NCI-H446 (cell line): ENCODE results near the gene SARNP.

Experiments used
- DNase-seq, 2 experiments: peaks; one replicate each; lab custom pipeline; 2025; lab: John Stamatoyannopoulos, UW

The SARNP gene

GRCh38 chr12:55742719-55743405 lies 74.7 kb downstream of the SARNP start, which contains the start of gene GDF11:
Gene GDF11, plus strand, starts transcription at chr12:55743122. Its CDS starts 195 bp downstream, at chr12:55743317.
- peak; percentile 63 to 84 for DNase-seq

DNA sequence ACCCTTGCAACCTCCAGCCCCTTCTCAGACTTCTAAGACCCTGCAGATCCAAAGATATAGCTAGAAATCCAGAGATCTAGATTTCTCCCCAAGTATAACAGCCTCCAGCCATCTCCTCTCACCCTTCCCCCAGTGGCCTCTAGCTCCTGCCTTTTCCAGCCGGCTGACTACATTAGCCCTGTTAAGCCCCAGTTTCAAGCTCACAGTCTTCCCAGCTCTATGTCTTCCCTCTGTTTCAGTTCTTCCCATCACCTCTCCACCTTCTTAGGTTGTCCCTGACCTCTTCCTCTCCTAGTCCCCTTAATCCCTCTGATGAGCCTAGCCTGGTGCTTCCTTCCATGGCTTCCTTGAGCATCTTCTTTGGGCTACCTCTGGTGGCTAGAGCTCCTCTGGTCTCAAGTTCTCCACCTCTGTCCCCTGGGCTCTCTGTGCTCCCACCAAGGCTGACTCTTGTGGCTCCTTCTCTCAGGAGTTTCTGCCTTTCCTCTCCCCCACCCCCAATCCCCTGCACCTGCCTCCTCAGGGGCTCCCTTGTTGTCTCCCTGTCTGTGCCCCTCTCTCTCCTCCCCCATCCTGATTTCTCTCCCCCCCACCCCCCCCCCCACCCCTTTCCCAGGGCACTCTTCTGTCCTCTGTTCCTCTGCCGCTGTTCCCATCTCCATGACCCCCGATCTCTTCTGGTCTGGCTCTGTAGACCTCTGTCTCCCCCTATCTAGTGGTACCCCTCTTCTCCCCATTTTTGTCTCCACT lies 75.4 kb downstream of the SARNP start:
- no peak for DNase-seq

GRCh38 chr12:55739025-55739378 lies 78.5 kb downstream of the SARNP start:
- no peak for DNase-seq

- DNase-seq: peak; percentile 84 to 92
These were observed 79.2 kb downstream of the SARNP start for GRCh38 chr12:55738123-55739024.

GRCh38 chr12:55737581-55738122 lies 79.9 kb downstream of the SARNP start:
- DNase-seq: no peak

GRCh38 chr12:55736780-55737580 lies 80.5 kb downstream of the SARNP start:
- DNase-seq: peak; percentile 13 to 77

DNA sequence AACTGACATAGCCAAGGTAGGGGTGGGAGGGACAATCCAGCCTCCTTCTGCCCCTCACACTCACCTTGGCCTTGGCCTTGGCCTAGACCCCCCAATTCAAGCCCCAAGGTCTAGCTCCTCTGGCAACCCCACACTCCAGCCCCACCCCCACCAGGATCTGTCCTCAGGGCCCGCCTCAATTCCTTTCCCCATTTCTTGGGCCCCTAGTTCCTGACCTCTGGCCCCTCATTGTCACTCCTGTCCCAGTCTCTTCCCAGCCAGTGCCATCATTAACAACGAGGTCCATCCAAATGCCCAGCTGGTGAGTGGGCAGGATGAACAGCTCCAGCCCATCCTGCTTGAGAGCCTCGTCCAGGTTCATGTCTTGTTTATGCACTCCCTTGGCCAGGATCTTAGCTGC lies 81.4 kb downstream of the SARNP start:
- DNase-seq: no peak

DNA sequence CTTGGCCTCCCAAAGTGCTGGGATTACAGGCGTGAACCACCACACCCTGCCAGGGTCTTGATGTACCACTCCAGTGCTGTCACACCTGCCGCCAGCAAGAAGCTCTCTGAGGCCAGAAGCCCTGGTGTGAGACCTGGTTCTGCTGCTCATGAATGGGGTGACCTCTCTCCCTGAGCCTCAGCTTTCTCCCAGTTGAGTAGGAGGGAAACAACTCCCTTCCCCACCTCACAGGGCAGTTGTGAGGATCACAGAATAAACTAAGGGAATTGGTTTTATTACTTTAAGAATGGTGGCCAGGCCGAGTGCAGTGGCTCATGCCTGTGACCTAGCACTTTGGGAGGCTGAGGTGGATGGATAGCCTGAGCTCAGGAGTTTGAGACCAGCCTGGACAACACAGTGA lies 82.9 kb downstream of the SARNP start:
- no peak for DNase-seq

GRCh38 chr12:55733858-55734257 lies 83.7 kb downstream of the SARNP start:
- no peak for DNase-seq

DNA sequence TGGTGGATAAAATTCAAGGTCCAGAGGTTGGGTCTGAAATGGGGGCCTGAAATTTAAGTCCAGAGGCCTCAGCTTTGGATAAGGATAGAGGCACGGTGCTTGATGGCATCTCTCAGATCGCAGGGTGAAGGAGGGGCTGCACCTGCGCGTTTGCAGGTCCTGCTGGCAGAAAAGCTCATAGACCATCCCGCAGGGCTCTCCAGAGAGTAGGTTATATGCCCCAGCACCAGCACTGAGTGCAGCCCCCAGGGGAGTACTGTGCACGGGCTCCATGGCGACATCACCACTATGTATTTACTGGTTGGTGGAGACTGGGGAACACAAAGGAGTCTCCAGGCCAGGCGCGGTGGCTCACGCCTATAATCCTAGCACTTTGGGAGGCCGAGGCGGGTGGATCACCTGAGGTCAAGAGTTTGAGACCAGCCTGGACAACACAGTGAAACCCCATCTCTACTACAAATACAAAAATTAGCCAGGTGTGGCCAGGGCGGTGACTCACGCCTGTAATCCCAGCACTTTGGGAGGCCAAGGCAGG lies 84.4 kb downstream of the SARNP start:
- no peak for DNase-seq

- DNase-seq: no peak
These were observed 85.2 kb downstream of the SARNP start for GRCh38 chr12:55732288-55732687.

- DNase-seq: no peak
These were observed 87.4 kb downstream of the SARNP start for GRCh38 chr12:55729819-55730818.

DNA sequence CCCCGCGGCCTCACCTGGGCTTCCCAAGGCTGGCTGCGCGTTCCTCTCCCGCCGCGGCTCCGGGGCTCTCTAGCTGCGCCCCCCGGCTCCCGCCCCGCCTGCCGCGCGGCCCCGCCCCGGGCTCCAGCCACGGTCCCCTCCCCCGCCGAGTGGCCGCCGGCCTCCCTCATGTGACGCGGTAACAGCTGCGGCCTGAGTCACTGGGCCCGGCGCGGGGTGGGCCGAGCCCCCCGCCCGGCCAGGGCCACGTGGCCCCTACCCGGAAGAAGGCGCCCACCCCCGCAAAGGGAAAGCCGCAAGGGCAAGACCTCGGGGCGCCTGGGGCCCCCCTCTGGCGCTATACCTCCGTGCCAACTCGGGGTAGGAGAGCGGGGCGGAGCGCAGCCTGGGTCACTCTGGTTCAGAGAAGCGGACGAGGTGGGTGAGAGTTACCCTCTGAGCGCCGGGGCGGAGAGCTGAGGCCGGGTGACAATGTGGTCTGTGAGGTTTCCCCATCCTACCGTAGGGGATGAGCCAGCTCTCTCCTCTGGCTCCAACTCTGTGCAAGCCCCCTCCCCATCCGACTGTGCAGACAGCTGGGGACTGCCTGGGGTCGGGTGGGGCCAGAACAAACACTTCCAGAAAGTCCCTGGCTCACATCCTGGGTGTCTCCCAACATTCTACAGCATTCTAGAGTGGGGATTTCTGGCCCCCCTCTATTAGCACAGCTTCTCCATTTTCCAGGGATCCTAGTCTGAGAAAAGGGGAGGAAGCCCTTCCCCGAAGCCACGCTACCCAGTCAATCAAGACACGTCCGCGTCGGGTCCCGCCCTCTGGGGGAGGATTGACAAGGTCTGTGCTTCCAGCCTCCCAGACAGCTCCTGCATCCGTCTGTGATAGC lies 88.3 kb downstream of the SARNP start, which contains the start of gene CD63:
Gene CD63 (minus strand): TSS at position 71 of the 880 bp plus-strand sequence. CDS start 668 bp downstream, outside the sequence.
- peak; percentile 71 to 89 for DNase-seq

DNA sequence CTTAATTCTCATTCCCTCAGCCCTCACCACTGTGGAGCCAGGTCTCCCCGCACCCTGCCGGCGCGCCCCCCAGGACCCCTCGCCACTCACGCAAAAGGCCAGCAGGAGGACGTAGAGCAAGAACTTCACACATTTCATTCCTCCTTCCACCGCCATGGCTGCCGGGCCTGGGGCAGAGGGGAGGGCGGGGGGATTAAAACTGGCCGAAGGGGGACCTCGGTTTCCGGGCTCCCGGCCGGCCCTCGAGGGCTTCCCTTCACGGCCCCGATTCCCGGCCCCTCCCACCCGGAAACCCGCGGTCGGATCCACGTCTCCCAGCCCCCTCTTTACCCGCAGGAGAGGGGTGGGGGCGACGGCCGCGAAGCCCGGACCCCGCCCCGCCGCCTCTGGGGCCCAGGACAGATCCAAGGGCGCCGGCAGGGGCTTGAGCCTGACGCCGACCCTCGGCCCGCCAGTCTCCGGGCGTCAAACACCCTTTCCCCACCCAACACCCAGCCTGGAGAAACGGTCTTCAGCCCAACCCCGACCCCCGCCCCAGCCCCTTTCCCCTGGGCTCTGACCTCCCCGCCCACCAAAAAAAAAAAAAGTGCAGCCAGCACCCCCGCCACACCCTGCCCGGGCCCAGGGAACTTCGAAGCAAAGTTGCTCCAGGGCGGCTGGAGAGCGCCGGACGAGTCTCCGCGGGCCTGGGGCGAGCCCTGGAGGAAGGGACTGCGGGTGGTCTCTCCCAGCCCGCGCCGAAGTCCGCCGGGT lies 89.2 kb downstream of the SARNP start:
- peak in 1 of 2 experiments; percentile 38 for DNase-seq

DNA sequence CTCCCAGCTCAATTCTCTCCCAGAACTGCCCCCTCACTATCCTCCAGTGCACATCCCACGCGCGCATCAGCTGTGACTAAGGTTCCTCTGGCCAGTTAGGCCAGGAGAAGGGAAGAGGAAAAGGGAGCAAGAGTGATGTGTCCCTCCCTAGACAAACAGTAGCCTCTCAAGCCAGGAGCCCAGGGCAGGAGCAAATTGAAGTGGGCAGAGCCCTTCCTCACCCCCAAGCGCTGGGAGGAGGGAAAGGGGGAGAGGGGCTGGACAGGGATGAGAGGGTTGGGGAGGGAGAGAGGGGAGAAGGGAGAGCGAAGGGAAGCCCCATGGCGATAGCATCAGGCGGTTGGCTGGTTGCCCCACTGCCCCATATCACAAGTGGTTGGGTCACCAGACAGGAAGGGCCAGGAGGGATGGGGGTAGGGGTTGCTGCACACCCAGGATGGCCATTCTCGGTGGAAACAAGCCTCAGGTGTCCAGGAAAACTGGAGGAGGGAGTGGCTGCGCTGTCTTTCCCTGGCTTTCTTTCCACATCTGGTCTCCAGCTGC lies 89.8 kb downstream of the SARNP start:
- DNase-seq: no peak

DNA sequence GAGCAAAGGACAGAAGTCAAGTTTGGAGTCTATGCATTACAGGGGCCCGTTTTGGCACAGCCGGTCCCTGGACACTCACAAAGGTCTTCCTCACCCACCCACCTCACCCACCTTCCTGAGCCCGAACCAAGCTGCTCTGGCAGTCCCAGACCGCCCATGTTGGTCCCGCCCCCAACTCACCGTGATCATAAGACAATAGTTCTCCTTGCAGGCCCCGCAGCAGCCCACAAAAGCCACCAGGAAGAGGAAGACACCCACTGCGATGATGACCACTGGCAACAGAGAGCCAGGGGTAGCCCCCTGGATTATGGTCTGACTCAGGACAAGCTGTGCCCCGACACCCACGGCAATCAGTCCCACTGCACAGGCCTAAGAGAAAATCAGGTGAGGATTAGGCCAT lies 90.6 kb downstream of the SARNP start:
- no peak for DNase-seq

- DNase-seq: no peak
These were observed 92.0 kb downstream of the SARNP start for GRCh38 chr12:55725556-55725955.

DNA sequence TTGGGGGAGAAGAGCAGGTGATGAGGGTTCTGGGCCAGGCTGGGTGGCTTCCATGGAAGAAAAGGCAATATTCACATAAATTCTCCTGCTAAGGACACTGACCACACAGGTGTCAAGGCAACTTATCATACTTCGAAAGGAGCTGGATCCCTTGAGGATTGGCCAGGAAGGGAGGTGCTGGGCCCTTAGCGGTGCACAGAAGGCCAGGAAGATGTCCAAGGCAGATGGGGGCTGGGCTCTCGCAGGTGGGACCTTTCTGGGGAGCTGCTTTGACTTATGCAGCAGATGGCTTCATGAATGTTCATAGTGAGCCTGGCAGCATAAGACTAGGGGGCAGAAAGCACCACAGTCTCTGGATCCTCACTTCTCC lies 92.6 kb downstream of the SARNP start:
- DNase-seq: no peak
